Brain microvascular endothelial cell (primary cell): ENCODE measurements around the gene MAP3K13.

Experiments used
- DNase-seq: peaks from one replicate; pipeline ENCODE4 v3.0.0-alpha.2; 2020
- H3K27ac ChIP-seq: fragments of 250-450 bp; sonication (Bioruptor Pico); 2 replicates; pipeline ENCODE4 v1.5.1; 2020; ENCODE audit warnings: mild to moderate bottlenecking, moderate library complexity
- H3K27me3 ChIP-seq: fragments of 250-450 bp; sonication (Bioruptor Pico); replicated peaks from 2 replicates; pipeline ENCODE4 v1.5.1; 2020; ENCODE audit warnings: mild to moderate bottlenecking
- H3K36me3 ChIP-seq: fragments of 250-450 bp; sonication (Bioruptor Pico); replicated peaks from 2 replicates; pipeline ENCODE4 v1.5.1; 2020; ENCODE audit warnings: mild to moderate bottlenecking
- H3K4me3 ChIP-seq: 2 replicates; pipeline ENCODE4 v1.5.1; 2011; ENCODE audit warnings: low read depth, mild to moderate bottlenecking, control low read depth, low read length, moderate library complexity
- CTCF ChIP-seq: IDR thresholded peaks from 2 replicates; pipeline ENCODE4 v1.5.1; 2011; ENCODE audit warnings: low read depth, mild to moderate bottlenecking, moderate library complexity, low read length, control low read depth, inconsistent platforms; ENCODE audit errors: missing control alignments
- in situ Hi-C: cut with HindIII; loops from 2 replicates; pipeline ENCODE4 v1.10.0; 2017; ENCODE audit warnings: low sequenced_read_pairs, low pct_ligation_motif_present

The MAP3K13 gene

GRCh38 chr3:185362850-185363661, at the start of gene MAP3K13:
Gene MAP3K13, plus strand, starts transcription at chr3:185363136. Its CDS starts 65,446 bp downstream, at chr3:185428582.
- Histone ChIP-seq H3K4me3 (peak within 1 kb of the TSS; percentile 61), H3K27ac (no peak within 1 kb of the TSS), H3K27me3 (peaks cover 9% of the 10 kb centered on the region), H3K36me3 (no peaks in the 10 kb centered on the region)
- in situ Hi-C loops: no loop called here
- TF ChIP-seq CTCF: no peak
- DNase-seq: peak; percentile 97

- in situ Hi-C loops: no loop called here
- no peak for TF ChIP-seq CTCF
- H3K27ac ChIP-seq: no peak overlapping the region
Observed at GRCh38 chr3:185313693-185314246, 49.2 kb upstream of the MAP3K13 start.

GRCh38 chr3:185316740-185317412, 46.1 kb upstream of the MAP3K13 start:
- DNase-seq: peak; percentile 40
- Histone ChIP-seq H3K27ac (peak overlapping the region; percentile 86), H3K36me3 (no peaks in the 10 kb centered on the region), H3K27me3 (no peaks in the 10 kb centered on the region), H3K4me3 (no peak overlapping the region)
- in situ Hi-C loops: no loop called here
- TF ChIP-seq CTCF: no peak

More at GRCh38 chr3:185313693-185314246, 49.2 kb upstream of the MAP3K13 start:
- Histone ChIP-seq H3K27me3 (no peaks in the 10 kb centered on the region), H3K4me3 (no peak overlapping the region), H3K36me3 (no peaks in the 10 kb centered on the region)
- no peak for DNase-seq

- in situ Hi-C loops: no loop called here
- Histone ChIP-seq H3K27ac (peak overlapping the region; percentile 86), H3K27me3 (no peaks in the 10 kb centered on the region), H3K36me3 (no peaks in the 10 kb centered on the region), H3K4me3 (no peak overlapping the region)
- DNase-seq: no peak
- TF ChIP-seq CTCF: no peak
Observed at GRCh38 chr3:185317674-185318073, 45.3 kb upstream of the MAP3K13 start.

- no peak for TF ChIP-seq CTCF
- no peaks in the 10 kb centered on the region for H3K27me3 ChIP-seq
- no peaks in the 10 kb centered on the region for H3K36me3 ChIP-seq
- H3K4me3 ChIP-seq: no peak overlapping the region
- in situ Hi-C loops: no loop called here
- peak overlapping the region; percentile 86 for H3K27ac ChIP-seq
- DNase-seq: peak; percentile 59
Observed at GRCh38 chr3:185318141-185318540, 44.8 kb upstream of the MAP3K13 start.
